ENCODE results near the gene HOXA7. TPM values are rescaled to one million over a fixed set of nuclear protein-coding genes. Genes with fewer than 3 reads are reported as not detected.

The HOXA7 gene
- total RNA-seq, 1 donor from 2014 or later = not detected

DNA sequence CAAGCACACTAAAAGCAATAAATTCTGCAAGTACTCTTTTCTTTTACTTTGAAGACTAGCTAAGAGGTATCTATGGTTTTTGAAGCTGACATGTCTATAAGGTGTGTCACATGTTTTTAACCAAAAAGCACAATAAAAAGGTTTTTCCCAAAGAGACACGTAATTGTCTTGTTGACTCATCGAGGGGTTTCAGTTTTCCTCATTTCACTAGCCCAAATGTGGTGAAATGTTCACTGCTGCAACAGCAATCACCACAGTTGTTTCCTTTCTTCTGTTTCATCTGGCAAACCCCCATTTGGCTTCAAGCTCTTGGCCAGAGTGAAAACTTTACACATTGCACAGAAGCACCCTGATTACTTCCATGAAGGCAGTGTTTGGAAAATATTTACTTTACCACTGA lies 22.1 kb downstream of the HOXA7 start:
- H3K27me3 Mint-ChIP-seq = peaks cover 47% of the 10 kb centered on the region
- no peaks in the 10 kb centered on the region for H3K9me3 Mint-ChIP-seq
- H3K4me1 Mint-ChIP-seq = peaks cover 2% of the 10 kb centered on the region
- DNase-seq (no peak), ATAC-seq (ENCODE audit: low read depth) (no peak)
- ChIA-PET POLR2A (no interaction called here), CTCF (no interaction called here)
- H3K36me3 Mint-ChIP-seq (ENCODE audit: low read depth) = no peaks in the 10 kb centered on the region
- TF ChIP-seq, protein P1, sequence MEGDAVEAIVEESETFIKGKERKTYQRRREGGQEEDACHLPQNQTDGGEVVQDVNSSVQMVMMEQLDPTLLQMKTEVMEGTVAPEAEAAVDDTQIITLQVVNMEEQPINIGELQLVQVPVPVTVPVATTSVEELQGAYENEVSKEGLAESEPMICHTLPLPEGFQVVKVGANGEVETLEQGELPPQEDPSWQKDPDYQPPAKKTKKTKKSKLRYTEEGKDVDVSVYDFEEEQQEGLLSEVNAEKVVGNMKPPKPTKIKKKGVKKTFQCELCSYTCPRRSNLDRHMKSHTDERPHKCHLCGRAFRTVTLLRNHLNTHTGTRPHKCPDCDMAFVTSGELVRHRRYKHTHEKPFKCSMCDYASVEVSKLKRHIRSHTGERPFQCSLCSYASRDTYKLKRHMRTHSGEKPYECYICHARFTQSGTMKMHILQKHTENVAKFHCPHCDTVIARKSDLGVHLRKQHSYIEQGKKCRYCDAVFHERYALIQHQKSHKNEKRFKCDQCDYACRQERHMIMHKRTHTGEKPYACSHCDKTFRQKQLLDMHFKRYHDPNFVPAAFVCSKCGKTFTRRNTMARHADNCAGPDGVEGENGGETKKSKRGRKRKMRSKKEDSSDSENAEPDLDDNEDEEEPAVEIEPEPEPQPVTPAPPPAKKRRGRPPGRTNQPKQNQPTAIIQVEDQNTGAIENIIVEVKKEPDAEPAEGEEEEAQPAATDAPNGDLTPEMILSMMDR (IDR thresholded peaks at IDR 0.05) = no peak
- H3K27ac Mint-ChIP-seq = no peak overlapping the region
- intact Hi-C loops (cut with micrococcal nuclease) = no loop called here
- H3K4me3 Mint-ChIP-seq = no peak overlapping the region

DNA sequence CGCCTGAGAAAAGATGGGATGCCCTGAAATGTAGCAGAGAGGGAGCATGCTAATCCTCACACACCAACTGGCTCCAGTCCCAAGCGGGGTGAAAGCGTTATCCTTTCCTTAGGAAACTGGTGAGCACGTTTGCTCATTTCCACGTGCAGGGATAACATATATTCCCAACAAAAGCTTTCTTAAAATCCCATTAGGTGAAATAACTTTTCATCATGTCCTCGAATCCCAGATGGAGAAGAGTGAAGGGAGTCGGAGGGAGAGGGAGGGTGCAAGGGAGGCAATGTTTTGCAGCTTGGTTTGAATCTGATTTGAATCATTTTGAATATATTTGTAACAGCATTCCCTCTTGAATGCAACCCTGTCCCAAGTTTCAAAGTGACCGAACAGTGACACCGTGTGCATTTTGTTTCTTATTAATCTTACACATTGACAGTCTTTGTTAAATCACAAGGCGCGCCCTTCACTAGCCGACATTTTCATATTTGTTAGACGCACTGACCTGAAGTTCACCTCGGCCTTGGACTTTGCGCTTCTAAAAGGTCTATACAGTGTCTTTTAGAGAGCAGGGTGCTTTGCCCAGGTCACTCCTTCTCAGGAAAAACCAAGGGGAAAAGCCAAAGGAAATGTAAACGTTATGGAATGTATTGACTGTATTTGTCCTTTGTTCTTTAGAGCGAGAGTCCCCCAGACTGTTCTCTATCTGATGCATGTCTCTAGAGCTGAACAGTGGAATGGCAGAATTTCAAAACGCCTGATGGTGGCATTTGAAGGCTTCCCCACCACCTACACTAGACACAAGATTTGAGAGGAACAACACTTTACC lies 22.9 kb downstream of the HOXA7 start:
- TF ChIP-seq, protein P1 (IDR thresholded peaks at IDR 0.05) = no peak
- Mint-ChIP-seq H3K9me3 (no peaks in the 10 kb centered on the region), H3K27me3 (peaks cover 45% of the 10 kb centered on the region), H3K4me3 (no peak overlapping the region), H3K27ac (no peak overlapping the region), H3K36me3 (ENCODE audit: low read depth) (no peaks in the 10 kb centered on the region), H3K4me1 (peaks cover 2% of the 10 kb centered on the region)
- ChIA-PET CTCF (no interaction called here), POLR2A (no interaction called here)
- ATAC-seq (ENCODE audit: low read depth) = no peak
- DNase-seq = no peak
- intact Hi-C loops (cut with micrococcal nuclease) = no loop called here

DNA sequence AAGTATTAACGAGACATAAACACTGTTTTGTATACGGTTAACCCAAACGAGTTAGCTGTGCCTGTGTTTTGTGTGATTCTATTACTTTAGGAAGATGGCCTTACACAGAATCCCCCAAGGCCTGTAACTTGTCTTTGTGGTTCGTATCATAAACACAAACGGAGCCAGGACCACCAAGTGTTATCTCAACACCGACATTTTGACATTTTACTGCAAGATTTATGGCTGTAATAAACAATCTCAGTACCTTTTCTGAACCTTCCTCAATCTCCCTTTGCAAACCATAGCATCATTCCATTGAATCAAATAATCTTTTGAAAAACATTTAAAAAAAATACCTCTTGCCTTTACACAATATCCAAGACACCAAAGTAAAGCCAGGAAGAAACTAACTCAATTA lies 23.5 kb downstream of the HOXA7 start:
- ATAC-seq (ENCODE audit: low read depth) (no peak), DNase-seq (no peak)
- peaks cover 45% of the 10 kb centered on the region for H3K27me3 Mint-ChIP-seq
- CTCF ChIA-PET = no interaction called here
- no peaks in the 10 kb centered on the region for H3K36me3 Mint-ChIP-seq (ENCODE audit: low read depth)
- H3K27ac Mint-ChIP-seq = no peak overlapping the region
- H3K4me3 Mint-ChIP-seq = no peak overlapping the region
- TF ChIP-seq, protein P1 (IDR thresholded peaks at IDR 0.05) = no peak
- intact Hi-C loops (cut with micrococcal nuclease) = no loop called here
- peaks cover 2% of the 10 kb centered on the region for H3K4me1 Mint-ChIP-seq
- H3K9me3 Mint-ChIP-seq = no peaks in the 10 kb centered on the region
- POLR2A ChIA-PET = no interaction called here

DNA sequence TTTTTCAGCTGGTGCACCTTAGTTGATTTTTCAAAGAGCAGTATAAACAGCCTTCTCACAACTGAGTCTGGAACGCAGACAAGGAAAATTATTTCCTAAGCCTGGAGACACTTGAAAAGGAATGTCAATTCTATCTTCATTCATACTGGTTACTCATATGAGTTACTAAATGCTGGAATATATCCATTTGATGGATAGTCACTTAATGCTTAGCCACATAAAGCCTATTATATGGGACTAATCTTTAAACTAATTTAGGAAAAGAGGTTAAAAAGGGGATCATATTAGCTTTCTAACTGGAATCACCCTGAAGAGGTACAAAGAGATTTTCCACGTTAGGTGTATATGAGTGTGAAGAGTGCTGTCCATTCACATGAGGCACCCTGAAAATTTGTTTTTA lies 24.3 kb downstream of the HOXA7 start:
- TF ChIP-seq, protein P1 (IDR thresholded peaks at IDR 0.05) = no peak
- no peaks in the 10 kb centered on the region for H3K36me3 Mint-ChIP-seq (ENCODE audit: low read depth)
- ATAC-seq (ENCODE audit: low read depth) (no peak), DNase-seq (no peak)
- intact Hi-C loops (cut with micrococcal nuclease) = no loop called here
- POLR2A ChIA-PET = interaction anchor here (1.2 to 2.2 kb wide), 2 partner anchors 41 to 269 kb away, joined by 3 to 10 read pairs; partner anchors contain the start of gene SKAP2
- no peak overlapping the region for H3K4me3 Mint-ChIP-seq
- H3K9me3 Mint-ChIP-seq = no peaks in the 10 kb centered on the region
- no peak overlapping the region for H3K27ac Mint-ChIP-seq
- CTCF ChIA-PET = no interaction called here
- peaks cover 2% of the 10 kb centered on the region for H3K4me1 Mint-ChIP-seq
- peaks cover 41% of the 10 kb centered on the region for H3K27me3 Mint-ChIP-seq

DNA sequence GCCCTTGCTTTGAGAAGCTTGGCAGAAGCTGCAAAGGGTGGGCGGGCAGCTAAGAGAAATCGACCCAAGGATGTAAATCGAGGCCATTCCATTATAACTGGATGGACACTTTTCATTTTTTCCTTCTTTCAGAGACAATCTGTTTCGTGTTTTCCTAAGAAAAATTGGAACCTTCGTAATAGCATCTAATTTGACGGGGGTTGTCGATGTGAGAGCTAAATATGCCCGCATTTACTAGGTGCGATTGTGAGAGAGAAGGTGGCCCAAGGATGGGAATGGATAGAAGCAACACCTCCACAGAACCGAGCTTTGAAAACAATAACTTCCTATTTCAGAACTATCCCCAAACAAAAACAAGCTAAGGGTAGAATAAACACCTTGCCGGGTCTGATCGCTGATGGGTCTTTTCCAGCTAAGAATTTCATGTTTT lies 25.1 kb downstream of the HOXA7 start:
- intact Hi-C loops (cut with micrococcal nuclease) = loop anchor here (2.0 kb wide), 2 partner anchors 19 to 35 kb away; no protein-coding TSS in a partner anchor
- no peaks in the 10 kb centered on the region for H3K36me3 Mint-ChIP-seq (ENCODE audit: low read depth)
- ATAC-seq (ENCODE audit: low read depth) = no peak
- H3K9me3 Mint-ChIP-seq = no peaks in the 10 kb centered on the region
- POLR2A ChIA-PET = interaction anchor here (0.7 to 2.2 kb wide), 4 partner anchors 34 to 784 kb away, joined by 3 to 16 read pairs (median 7); partner anchors contain the start of gene SKAP2
- no peak overlapping the region for H3K27ac Mint-ChIP-seq
- DNase-seq = no peak
- TF ChIP-seq, protein P1 (IDR thresholded peaks at IDR 0.05) = no peak
- CTCF ChIA-PET = no interaction called here
- H3K4me3 Mint-ChIP-seq = peak overlapping the region; percentile 76
- H3K4me1 Mint-ChIP-seq = peaks cover 2% of the 10 kb centered on the region
- H3K27me3 Mint-ChIP-seq = peaks cover 43% of the 10 kb centered on the region
